K562 (cell line): ENCODE data around the gene UBE2L6. TPM values are rescaled to one million over a fixed set of nuclear protein-coding genes. Genes with fewer than 3 reads are reported as not detected.

Experiments
- COPS2 ChIP-seq: fragments of 450-650 bp; conservative IDR thresholded peaks from 2 replicates; pipeline ENCODE4 v1.6.1; 2016; ENCODE audit warnings: mild to moderate bottlenecking, moderate library complexity
- DPF2 ChIP-seq: fragments of 450-650 bp; IDR thresholded peaks from 2 replicates; pipeline ENCODE4 v1.6.1; 2016
- E2F4 ChIP-seq: sonication (generic); formaldehyde crosslinking; IDR thresholded peaks from 2 replicates; pipeline ENCODE4 v1.8.0; 2022; ENCODE audit warnings: mild to moderate bottlenecking, low read depth, missing genetic modification reagents
- ETV5 ChIP-seq: sonication (generic); formaldehyde crosslinking; IDR thresholded peaks from 2 replicates; pipeline ENCODE4 v1.4.0; 2020; ENCODE audit warnings: low read depth, mild to moderate bottlenecking, missing genetic modification reagents
- HDAC8 ChIP-seq: fragments of 450-650 bp; IDR thresholded peaks from 2 replicates; pipeline ENCODE4 v1.6.1; 2016; ENCODE audit warnings: mild to moderate bottlenecking, missing genetic modification characterization, moderate library complexity, missing compliant biosample characterization
- HOMEZ ChIP-seq: fragments of 250-450 bp; sonication (Bioruptor Pico); IDR thresholded peaks from 2 replicates; pipeline ENCODE4 v1.4.0; 2020; ENCODE audit warnings: mild to moderate bottlenecking, moderate library complexity
- MNT ChIP-seq, 2 experiments: fragments of 450-650 bp; conservative IDR thresholded peaks; 2 replicates each; pipeline ENCODE4 v1.6.1; 2017; ENCODE audit warnings: mild to moderate bottlenecking in 2 of 2, moderate library complexity in 2 of 2
- MTA1 ChIP-seq: fragments of 450-650 bp; IDR thresholded peaks from 2 replicates; pipeline ENCODE4 v1.6.1; 2017; ENCODE audit warnings: borderline replicate concordance
- PYGO2 ChIP-seq: fragments of 450-650 bp; IDR thresholded peaks from 2 replicates; pipeline ENCODE4 v1.6.1; 2016; ENCODE audit warnings: mild to moderate bottlenecking, missing genetic modification characterization, moderate library complexity, missing compliant biosample characterization
- SMC3 ChIP-seq: conservative IDR thresholded peaks from 2 replicates; pipeline ENCODE4 v1.6.1; 2011; ENCODE audit warnings: low read depth, low read length, improper control_type of control experiment; ENCODE audit not compliant: insufficient read depth
- ZBTB1 ChIP-seq: sonication (generic); formaldehyde crosslinking; IDR thresholded peaks from 2 replicates; pipeline ENCODE4 v1.8.1; 2023; ENCODE audit warnings: missing genetic modification reagents, low read depth, mild to moderate bottlenecking, borderline replicate concordance
- ZC3H8 ChIP-seq: fragments of 450-650 bp; IDR thresholded peaks from 2 replicates; pipeline ENCODE4 v1.6.1; 2017
- ZNF407 ChIP-seq: fragments of 450-650 bp; IDR thresholded peaks from 2 replicates; pipeline ENCODE4 v1.6.1; 2016; ENCODE audit warnings: low read depth
- ZNF584 ChIP-seq: fragments of 200-800 bp; sonication (Bioruptor generic); IDR thresholded peaks from 2 replicates; pipeline ENCODE4 v1.6.1; 2016; ENCODE audit warnings: low read depth, mild to moderate bottlenecking, missing genetic modification characterization, missing compliant biosample characterization
- polyA plus RNA-seq, 8 experiments: library from polyadenylated mRNA; depleted of rRNA in 4 of 8; stranded (reverse) in 5 of 8; unstranded in 3 of 8; fragments of >200 nt; fragmentation: Nextera tagmentation in 2 of 8; fragmentation: Illumina TruSeq in 1 of 8; extraction: Ambion mirVana in 2 of 8; extraction: Trizol in 1 of 8; gene quantifications; 2 replicates each; pipeline versions ENCODE4 v1.2.1 to v1.2.3, GENCODE V29; 2011 to 2014; ENCODE audit warnings: inconsistent platforms in 1 of 8, missing spikeins in 1 of 8
- total RNA-seq, 7 experiments: library from RNA; depleted of rRNA in 6 of 7; stranded (reverse); fragments of >200 nt in 6 of 7; fragmentation: Illumina TruSeq in 2 of 7; extraction: Trizol in 2 of 7; gene quantifications; 2 replicates each; pipeline versions ENCODE4 v1.2.1 to v1.2.3, GENCODE V29; 2011 to 2021; ENCODE audit warnings: low replicate concordance in 1 of 7

The UBE2L6 gene
- total and polyA plus RNA-seq, 9 of the 15 experiments (the other 6 are each of a cell fraction or from before 2014, with no cell fraction given) = 5.9 to 24.9 (median 9.7) TPM

GRCh38 chr11:57530596-57531507, 36.6 kb downstream of the UBE2L6 start, which contains the start of gene TIMM10 (continued):
- TF ChIP-seq MNT (conservative IDR thresholded peaks at IDR 0.05) = peak; percentile 98 to 99
- no peak for TF ChIP-seq SMC3
- no peak for TF ChIP-seq PYGO2 (tag)
- TF ChIP-seq ZNF584 = no peak
- TF ChIP-seq ZC3H8 = no peak
- TF ChIP-seq MTA1 = 0 out of 2 replicates have a peak, but pooled peaks have one; percentile 56
- no peak for TF ChIP-seq HOMEZ
- TF ChIP-seq E2F4 = no peak
- no peak for TF ChIP-seq ZNF407
- no peak for TF ChIP-seq HDAC8 (tag)
- TF ChIP-seq ETV5 = peak; percentile 83; the same call in 1 of the 2 replicates
- TF ChIP-seq ZBTB1 (CRISPR knock-in tag) = 0 out of 2 replicates have a peak, but pooled peaks have one; percentile 19
- peak; percentile 96 for TF ChIP-seq DPF2
- no peak for TF ChIP-seq COPS2
